ENCODE results near the gene SLC14A1. TPM values are rescaled to one million over a fixed set of nuclear protein-coding genes. Genes with fewer than 3 reads are reported as not detected.

Gene SLC14A1
- total RNA-seq (2022; extraction: Qiagen RNA extraction; ENCODE audit: low read depth): not detected in 5 replicates

GRCh38 chr18:45723567-45724355 is at the start of gene SLC14A1:
SLC14A1 (plus strand) TSS chr18:45724181; CDS start chr18:45730321, 6,140 bp downstream.

Other genes starting within 250 kb of the SLC14A1 start
- gene SLC14A2, start 108.7 kb upstream of the SLC14A1 start, total RNA-seq (2022; extraction: Qiagen RNA extraction; ENCODE audit: low read depth): not detected in 5 replicates
- 0.07 to 0.08 TPM (median 0.07 TPM) in 3 of 5 replicates, not detected in the others for gene SIGLEC15, start 101.5 kb downstream of the SLC14A1 start, total RNA-seq (2022; extraction: Qiagen RNA extraction; ENCODE audit: low read depth)
- gene EPG5, start 243.1 kb downstream of the SLC14A1 start, total RNA-seq (2022; extraction: Qiagen RNA extraction; ENCODE audit: low read depth): 3.7 to 5.1 TPM (median 4.1 TPM) in 5 replicates

All from A549 treated with RU486 at 1 μM for 4 hours (cell line).